Fibroblast of lung (primary cell): ENCODE measurements around the gene OPN4. TPM values are rescaled to one million over a fixed set of nuclear protein-coding genes. Genes with fewer than 3 reads are reported as not detected.
"Not testable (repeated sequence)": the region's sequence is repeated elsewhere in the genome, so short reads cannot be mapped to it uniquely, and the experiment has no call there.

Experiments
- DNase-seq, 2 donors: peaks; one replicate each; pipeline versions ENCODE4 v3.0.0 to v3.0.0-alpha.2; 2010; ENCODE audit warnings: low read depth in 2 of 2
- H2AFZ ChIP-seq: 2 replicates; pipeline ENCODE4 v1.5.1; 2012; ENCODE audit warnings: low read length, control low read depth, inconsistent platforms
- H3K27ac ChIP-seq: 2 replicates; pipeline ENCODE4 v1.5.1; 2011; ENCODE audit warnings: low read length, control low read depth; ENCODE audit not compliant: insufficient read depth
- H3K27me3 ChIP-seq: 2 replicates; pipeline ENCODE4 v1.5.1; 2011; ENCODE audit warnings: mild to moderate bottlenecking, low read length; ENCODE audit not compliant: control insufficient read depth, insufficient read depth
- H3K36me3 ChIP-seq: 2 replicates; pipeline ENCODE4 v1.5.1; 2011; ENCODE audit warnings: low read length; ENCODE audit not compliant: control insufficient read depth, insufficient read depth
- H3K4me1 ChIP-seq: 2 replicates; pipeline ENCODE4 v1.5.1; 2011; ENCODE audit warnings: low read length; ENCODE audit not compliant: control insufficient read depth, insufficient read depth; ENCODE audit errors: extremely low read depth
- H3K4me2 ChIP-seq: 2 replicates; pipeline ENCODE4 v1.5.1; 2011; ENCODE audit warnings: low read length, control low read depth; ENCODE audit not compliant: insufficient read depth; ENCODE audit errors: extremely low read depth
- H3K4me3 ChIP-seq, 4 experiments: fragments of 200-600 bp in 1 of 4; sonication (generic) in 1 of 4; replicated peaks in 1 of 4; 2 replicates each; pipeline ENCODE4 v1.5.1; 2011 to 2016; ENCODE audit warnings: low read length in 4 of 4, low read depth in 3 of 4, mild to moderate bottlenecking in 3 of 4, control low read depth in 2 of 4, inconsistent platforms in 1 of 4, mixed read lengths in 1 of 4; ENCODE audit not compliant: insufficient read depth in 1 of 4; ENCODE audit errors: control extremely low read depth in 1 of 4
- H3K79me2 ChIP-seq: 2 replicates; pipeline ENCODE4 v1.5.1; 2012; ENCODE audit warnings: mild to moderate bottlenecking, low read length, inconsistent platforms; ENCODE audit not compliant: control insufficient read depth, insufficient read depth
- H3K9ac ChIP-seq: 2 replicates; pipeline ENCODE4 v1.5.1; 2011; ENCODE audit warnings: mild to moderate bottlenecking, low read length, control low read depth; ENCODE audit not compliant: insufficient read depth
- H3K9me3 ChIP-seq: 2 replicates; pipeline ENCODE4 v1.5.1; 2012; ENCODE audit warnings: low read depth, low read length; ENCODE audit not compliant: control insufficient read depth, insufficient read depth
- H4K20me1 ChIP-seq: 2 replicates; pipeline ENCODE4 v1.5.1; 2011; ENCODE audit warnings: low read length; ENCODE audit not compliant: control insufficient read depth, insufficient read depth; ENCODE audit errors: extremely low read depth
- EZH2 ChIP-seq: IDR thresholded peaks from 2 replicates; pipeline ENCODE4 v1.5.1; 2012; ENCODE audit warnings: low read length, control low read depth, mild to moderate bottlenecking; ENCODE audit errors: missing control alignments
- polyA plus RNA-seq, 2 donors: library from polyadenylated mRNA; depleted of rRNA in 1 of 2; stranded (reverse) in 1 of 2; unstranded in 1 of 2; fragments of >200 nt; gene quantifications; 2 replicates each; pipeline ENCODE4 v1.2.1, GENCODE V29; 2011 to 2012; ENCODE audit warnings: missing spikeins in 1 of 2
- total RNA-seq: library from RNA; depleted of rRNA; stranded (reverse); fragments of >200 nt; gene quantifications from 2 replicates; pipeline ENCODE4 v1.2.1, GENCODE V29; 2014
- TF ChIP-seq, protein P1 (sequence below), 2 donors: IDR thresholded peaks in 1 of 2; conservative IDR thresholded peaks in 1 of 2; 1 replicate in 1 of 2; 2 replicates in 1 of 2; pipeline ENCODE4 v1.5.1; 2011 to 2012; ENCODE audit warnings: low read length in 2 of 2, control low read depth in 1 of 2, inconsistent platforms in 1 of 2, low read depth in 1 of 2, mild to moderate bottlenecking in 1 of 2

The OPN4 gene
- total and polyA plus RNA-seq, 2 donors (not counting 1 experiment from before 2014, with no cell fraction given), result not detected

DNA sequence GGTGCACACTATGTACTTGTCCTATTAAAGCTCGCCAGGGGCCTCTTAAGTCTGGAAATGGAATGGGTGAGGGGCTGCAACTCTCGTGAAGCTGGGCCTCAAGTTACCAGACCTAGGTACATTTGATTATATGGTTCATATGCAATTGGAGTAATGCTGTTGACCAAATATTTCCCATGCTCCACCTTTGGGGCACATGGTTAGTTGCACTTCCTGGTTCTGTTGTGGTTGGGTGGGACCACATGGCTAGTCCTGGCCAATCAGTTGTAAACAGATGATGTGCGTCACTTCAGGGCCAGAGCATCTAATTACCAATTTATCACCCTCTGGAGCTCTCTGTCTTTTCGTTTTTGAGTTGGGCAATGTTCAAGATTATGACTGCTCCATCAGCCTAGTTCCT lies 39.5 kb upstream of the OPN4 start:
- Histone ChIP-seq H3K9ac (no peak overlapping the region), H3K27ac (no peak overlapping the region), H3K9me3 (no peaks in the 10 kb centered on the region), H3K4me1 (no peaks in the 10 kb centered on the region), H3K4me3 (no peak overlapping the region), H4K20me1 (no peaks in the 10 kb centered on the region), H3K79me2 (no peaks in the 10 kb centered on the region), H3K27me3 (no peaks in the 10 kb centered on the region), H3K36me3 (no peaks in the 10 kb centered on the region), H2AFZ (no peak overlapping the region), H3K4me2 (no peak overlapping the region)
- TF ChIP-seq EZH2, result no peak
- TF ChIP-seq, protein P1, sequence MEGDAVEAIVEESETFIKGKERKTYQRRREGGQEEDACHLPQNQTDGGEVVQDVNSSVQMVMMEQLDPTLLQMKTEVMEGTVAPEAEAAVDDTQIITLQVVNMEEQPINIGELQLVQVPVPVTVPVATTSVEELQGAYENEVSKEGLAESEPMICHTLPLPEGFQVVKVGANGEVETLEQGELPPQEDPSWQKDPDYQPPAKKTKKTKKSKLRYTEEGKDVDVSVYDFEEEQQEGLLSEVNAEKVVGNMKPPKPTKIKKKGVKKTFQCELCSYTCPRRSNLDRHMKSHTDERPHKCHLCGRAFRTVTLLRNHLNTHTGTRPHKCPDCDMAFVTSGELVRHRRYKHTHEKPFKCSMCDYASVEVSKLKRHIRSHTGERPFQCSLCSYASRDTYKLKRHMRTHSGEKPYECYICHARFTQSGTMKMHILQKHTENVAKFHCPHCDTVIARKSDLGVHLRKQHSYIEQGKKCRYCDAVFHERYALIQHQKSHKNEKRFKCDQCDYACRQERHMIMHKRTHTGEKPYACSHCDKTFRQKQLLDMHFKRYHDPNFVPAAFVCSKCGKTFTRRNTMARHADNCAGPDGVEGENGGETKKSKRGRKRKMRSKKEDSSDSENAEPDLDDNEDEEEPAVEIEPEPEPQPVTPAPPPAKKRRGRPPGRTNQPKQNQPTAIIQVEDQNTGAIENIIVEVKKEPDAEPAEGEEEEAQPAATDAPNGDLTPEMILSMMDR (conservative IDR thresholded peaks at IDR 0.05 in 1 of 2, IDR thresholded peaks at IDR 0.05 in 1 of 2; ENCODE audit: low read depth in 1 of 2, low read length in 2 of 2), result no peak
- no peak for DNase-seq

DNA sequence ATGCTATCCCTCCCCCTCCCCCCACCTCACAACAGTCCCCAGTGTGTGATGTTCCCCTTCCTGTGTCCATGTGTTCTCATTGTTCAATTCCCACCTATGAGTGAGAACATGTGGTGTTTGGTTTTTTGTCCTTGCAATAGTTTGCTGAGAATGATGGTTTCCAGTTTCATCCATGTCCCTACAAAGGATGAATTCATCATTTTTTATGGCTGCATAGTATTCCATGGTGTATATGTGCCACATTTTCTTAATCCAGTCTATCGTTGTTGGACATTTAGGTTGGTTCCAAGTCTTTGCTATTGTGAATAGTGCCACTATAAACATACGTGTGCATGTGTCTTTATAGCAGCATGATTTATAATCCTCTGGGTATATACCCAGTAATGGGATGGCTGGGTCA lies 37.1 kb upstream of the OPN4 start:
- not testable (repeated sequence) for H2AFZ ChIP-seq, H3K4me1 ChIP-seq, H4K20me1 ChIP-seq, H3K36me3 ChIP-seq, H3K9ac ChIP-seq, DNase-seq, H3K79me2 ChIP-seq, H3K9me3 ChIP-seq, H3K4me3 ChIP-seq, H3K27ac ChIP-seq, H3K4me2 ChIP-seq, H3K27me3 ChIP-seq

DNA sequence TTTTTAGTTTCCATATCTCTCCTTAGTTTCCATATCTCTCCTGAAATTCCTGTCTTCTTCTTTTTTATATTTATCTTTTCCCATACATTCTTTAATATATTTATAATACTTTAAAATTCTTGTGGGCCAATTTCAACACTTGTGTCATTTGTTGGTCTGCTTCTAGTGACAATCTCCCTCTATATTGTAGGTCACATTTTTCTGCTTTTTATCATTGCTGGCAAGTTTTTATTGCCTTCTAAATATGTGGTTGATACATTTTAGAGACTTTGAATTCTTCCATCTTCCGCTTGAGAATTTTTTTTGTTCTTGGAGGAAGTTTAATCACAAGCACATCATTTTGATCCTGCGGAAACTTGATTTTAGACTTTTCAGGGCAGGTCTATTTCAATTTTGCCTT lies 26.0 kb upstream of the OPN4 start:
- no peak overlapping the region for H3K4me2 ChIP-seq
- no peaks in the 10 kb centered on the region for H4K20me1 ChIP-seq
- no peaks in the 10 kb centered on the region for H3K79me2 ChIP-seq
- H3K9me3 ChIP-seq, result no peaks in the 10 kb centered on the region
- no peak overlapping the region for H3K27ac ChIP-seq
- H3K27me3 ChIP-seq, result no peaks in the 10 kb centered on the region
- no peak overlapping the region for H3K4me3 ChIP-seq
- H2AFZ ChIP-seq, result no peak overlapping the region
- no peak overlapping the region for H3K9ac ChIP-seq
- no peaks in the 10 kb centered on the region for H3K4me1 ChIP-seq
- TF ChIP-seq, protein P1 (conservative IDR thresholded peaks at IDR 0.05 in 1 of 2, IDR thresholded peaks at IDR 0.05 in 1 of 2; ENCODE audit: low read depth in 1 of 2, low read length in 2 of 2), result no peak
- TF ChIP-seq EZH2, result no peak
- no peak for DNase-seq
- H3K36me3 ChIP-seq, result no peaks in the 10 kb centered on the region
